HUES64 (cell line): ENCODE results near the gene SCAPER.

ENCODE experiments used
- H3K27ac ChIP-seq: 2 replicates; pipeline ENCODE4 v1.7.0; 2013; ENCODE audit warnings: low read depth, low read length, inconsistent platforms
- H3K27me3 ChIP-seq: 2 replicates; pipeline ENCODE4 v1.6.1; 2013; ENCODE audit warnings: mild to moderate bottlenecking, low read length; ENCODE audit not compliant: insufficient read depth
- H3K36me3 ChIP-seq: 2 replicates; pipeline ENCODE4 v1.6.1; 2013; ENCODE audit warnings: mild to moderate bottlenecking, low read length; ENCODE audit not compliant: insufficient read depth
- H3K4me1 ChIP-seq: 2 replicates; pipeline ENCODE4 v1.6.1; 2013; ENCODE audit warnings: mild to moderate bottlenecking, low read length, moderate library complexity; ENCODE audit not compliant: insufficient read depth
- H3K4me3 ChIP-seq: 2 replicates; pipeline ENCODE4 v1.5.1; 2013; ENCODE audit warnings: mild to moderate bottlenecking, low read length, moderate library complexity
- H3K9ac ChIP-seq: 2 replicates; pipeline ENCODE4 v1.6.1; 2013; ENCODE audit warnings: mild to moderate bottlenecking, low read depth, low read length
- H3K9me3 ChIP-seq: 2 replicates; pipeline ENCODE4 v1.6.1; 2013; ENCODE audit warnings: low read depth, low read length; ENCODE audit not compliant: insufficient read depth
- WGBS: fragments of 150-250, 120-280 bp; methylation state at CpG from one replicate; pipeline ENCODE4 v1.1.7; 2013; ENCODE audit warnings: missing lambda C conversion rate; 5-methylcytosine and 5-hydroxymethylcytosine counted together

Gene SCAPER

DNA sequence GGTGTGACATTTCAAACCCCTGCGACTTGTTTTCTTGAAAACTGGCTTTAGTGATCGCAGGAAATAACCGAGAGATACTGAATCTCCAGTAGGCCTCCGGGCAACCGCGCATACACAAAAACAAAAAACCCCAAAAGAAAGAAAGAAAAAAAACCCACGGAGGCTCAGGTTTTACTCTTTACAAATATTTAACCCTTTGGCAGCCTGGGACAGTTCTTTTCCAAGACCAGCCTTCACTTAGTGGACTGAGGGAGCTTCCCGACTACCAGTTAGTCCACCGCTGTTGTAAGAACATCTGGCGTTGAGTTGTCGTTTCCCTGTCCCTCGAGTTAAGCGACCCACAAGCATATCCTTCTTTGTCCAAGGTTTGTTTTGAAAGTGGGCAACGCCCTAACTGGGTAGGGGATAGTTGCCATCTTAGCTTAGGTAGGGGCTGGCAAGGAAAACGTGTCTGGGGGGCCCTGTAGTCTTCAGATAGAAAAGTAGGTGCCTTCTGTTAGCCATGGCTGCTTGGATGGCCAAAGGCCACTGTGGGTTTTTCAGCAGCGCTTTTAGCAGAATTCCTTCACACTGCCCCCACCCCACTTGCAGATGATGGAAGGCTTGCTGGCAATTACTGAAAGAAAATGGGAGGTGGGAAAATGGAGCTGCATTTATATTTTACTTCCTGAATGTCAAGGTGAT, 561.7 kb downstream of the SCAPER start:
- Histone ChIP-seq H3K9me3 (peaks cover 3% of the 10 kb centered on the region; the same call in 1 of the 2 replicates), H3K27ac (no peak overlapping the region), H3K27me3 (peaks cover 100% of the 10 kb centered on the region), H3K4me1 (peaks cover 16% of the 10 kb centered on the region), H3K36me3 (no peaks in the 10 kb centered on the region), H3K9ac (no peak overlapping the region), H3K4me3 (no peak overlapping the region)
- WGBS, result 4% methylated on average over 16 of the region's 16 CpGs

DNA sequence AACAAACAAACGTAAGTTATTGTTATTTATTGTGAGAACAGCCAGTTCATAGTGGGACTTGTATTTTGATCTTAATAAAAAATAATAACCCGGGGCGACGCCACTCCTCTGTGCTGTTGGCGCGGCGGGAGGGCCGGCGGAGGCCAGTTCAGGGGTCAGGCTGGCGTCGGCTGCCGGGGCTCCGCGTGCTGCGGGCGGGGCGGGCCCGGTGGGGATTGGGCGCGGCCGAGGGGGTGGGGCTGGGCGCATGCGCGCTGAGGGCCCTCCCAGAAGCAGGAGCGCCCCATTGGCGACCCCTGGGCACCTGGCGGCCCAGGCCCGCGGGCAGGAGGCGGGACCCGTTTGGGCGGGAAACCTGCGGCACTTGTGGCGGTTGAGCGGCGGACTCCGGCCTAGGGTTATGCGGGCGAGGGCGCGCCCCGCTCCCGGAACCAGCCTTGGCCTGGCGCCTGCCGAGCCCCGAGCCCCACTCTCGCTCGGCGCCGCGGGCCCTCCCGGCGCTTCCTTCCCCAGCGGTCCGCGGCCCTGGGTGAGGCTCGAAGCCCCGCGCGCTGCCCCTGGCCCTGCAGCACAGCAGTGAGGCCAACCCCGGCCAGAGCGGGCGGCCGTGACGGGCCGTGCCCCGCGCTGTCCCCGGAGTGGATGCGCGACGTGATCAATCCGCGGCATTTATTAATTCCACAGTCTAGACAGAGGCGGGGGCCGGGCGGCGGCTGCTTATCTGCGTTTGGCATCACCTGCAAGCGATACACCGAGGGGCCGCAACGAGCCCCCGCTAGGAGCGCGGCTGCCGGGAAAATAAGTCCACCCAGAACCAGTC, 562.5 kb downstream of the SCAPER start:
- WGBS, result 2% methylated on average over 87 of the region's 87 CpGs

DNA sequence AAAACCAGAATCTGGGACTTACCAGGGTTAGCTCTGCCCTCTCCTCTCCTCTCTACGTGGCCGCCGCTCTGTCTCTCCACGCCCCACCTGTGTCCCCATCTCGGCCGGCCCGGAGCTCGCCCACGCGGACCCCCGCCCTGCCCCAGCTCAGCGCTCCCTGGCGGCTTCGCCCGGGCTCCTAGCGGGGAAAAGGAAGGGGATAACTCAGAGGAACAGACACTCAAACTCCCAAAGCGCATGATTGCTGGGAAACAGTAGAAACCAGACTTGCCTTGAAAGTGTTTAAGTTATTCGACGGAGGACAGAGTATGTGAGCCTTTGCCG, 563.1 kb downstream of the SCAPER start:
- peaks cover 100% of the 10 kb centered on the region for H3K27me3 ChIP-seq
- peaks cover 3% of the 10 kb centered on the region; the same call in 1 of the 2 replicates for H3K9me3 ChIP-seq
- no peaks in the 10 kb centered on the region for H3K36me3 ChIP-seq
- WGBS, result 1% methylated on average over 20 of the region's 20 CpGs
- H3K4me1 ChIP-seq, result peaks cover 9% of the 10 kb centered on the region
- no peak overlapping the region for H3K9ac ChIP-seq
- no peak overlapping the region for H3K27ac ChIP-seq
- no peak overlapping the region for H3K4me3 ChIP-seq

More for the DNA sequence above, 562.5 kb downstream of the SCAPER start:
- Histone ChIP-seq H3K36me3 (no peaks in the 10 kb centered on the region), H3K9me3 (peaks cover 3% of the 10 kb centered on the region; the same call in 1 of the 2 replicates), H3K4me1 (peaks cover 11% of the 10 kb centered on the region), H3K9ac (no peak overlapping the region), H3K4me3 (peak overlapping the region; percentile 24; the same call in 1 of the 2 replicates), H3K27me3 (peaks cover 100% of the 10 kb centered on the region), H3K27ac (no peak overlapping the region)

DNA sequence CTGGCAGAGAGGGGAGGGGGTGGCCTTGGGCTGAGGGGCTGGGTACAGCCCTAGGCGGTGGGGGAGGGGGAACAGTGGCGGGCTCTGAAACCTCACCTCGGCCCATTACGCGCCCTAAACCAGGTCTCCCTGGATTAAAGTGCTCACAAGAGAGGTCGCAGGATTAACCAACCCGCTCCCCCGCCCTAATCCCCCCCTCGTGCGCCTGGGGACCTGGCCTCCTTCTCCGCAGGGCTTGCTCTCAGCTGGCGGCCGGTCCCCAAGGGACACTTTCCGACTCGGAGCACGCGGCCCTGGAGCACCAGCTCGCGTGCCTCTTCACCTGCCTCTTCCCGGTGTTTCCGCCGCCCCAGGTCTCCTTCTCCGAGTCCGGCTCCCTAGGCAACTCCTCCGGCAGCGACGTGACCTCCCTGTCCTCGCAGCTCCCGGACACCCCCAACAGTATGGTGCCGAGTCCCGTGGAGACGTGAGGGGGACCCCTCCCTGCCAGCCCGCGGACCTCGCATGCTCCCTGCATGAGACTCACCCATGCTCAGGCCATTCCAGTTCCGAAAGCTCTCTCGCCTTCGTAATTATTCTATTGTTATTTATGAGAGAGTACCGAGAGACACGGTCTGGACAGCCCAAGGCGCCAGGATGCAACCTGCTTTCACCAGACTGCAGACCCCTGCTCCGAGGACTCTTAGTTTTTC, 563.6 kb downstream of the SCAPER start:
- Histone ChIP-seq H3K4me1 (peaks cover 9% of the 10 kb centered on the region), H3K9me3 (peaks cover 3% of the 10 kb centered on the region; the same call in 1 of the 2 replicates), H3K27ac (no peak overlapping the region), H3K9ac (no peak overlapping the region), H3K36me3 (no peaks in the 10 kb centered on the region), H3K27me3 (peaks cover 100% of the 10 kb centered on the region), H3K4me3 (peak overlapping the region; percentile 39)
- 1% methylated on average over 42 of the region's 42 CpGs for WGBS

DNA sequence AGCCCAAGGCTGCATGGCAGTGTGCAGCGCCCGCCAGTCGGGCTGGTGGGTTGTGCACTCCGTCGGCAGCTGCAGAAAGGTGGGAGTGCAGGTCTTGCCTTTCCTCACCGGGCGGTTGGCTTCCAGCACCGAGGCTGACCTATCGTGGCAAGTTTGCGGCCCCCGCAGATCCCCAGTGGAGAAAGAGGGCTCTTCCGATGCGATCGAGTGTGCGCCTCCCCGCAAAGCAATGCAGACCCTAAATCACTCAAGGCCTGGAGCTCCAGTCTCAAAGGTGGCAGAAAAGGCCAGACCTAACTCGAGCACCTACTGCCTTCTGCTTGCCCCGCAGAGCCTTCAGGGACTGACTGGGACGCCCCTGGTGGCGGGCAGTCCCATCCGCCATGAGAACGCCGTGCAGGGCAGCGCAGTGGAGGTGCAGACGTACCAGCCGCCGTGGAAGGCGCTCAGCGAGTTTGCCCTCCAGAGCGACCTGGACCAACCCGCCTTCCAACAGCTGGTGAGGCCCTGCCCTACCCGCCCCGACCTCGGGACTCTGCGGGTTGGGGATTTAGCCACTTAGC, 564.3 kb downstream of the SCAPER start:
- peaks cover 3% of the 10 kb centered on the region; the same call in 1 of the 2 replicates for H3K9me3 ChIP-seq
- peak overlapping the region; percentile 39 for H3K4me3 ChIP-seq
- H3K4me1 ChIP-seq, result peaks cover 9% of the 10 kb centered on the region
- no peaks in the 10 kb centered on the region for H3K36me3 ChIP-seq
- under 1% methylated on average over 35 of the region's 35 CpGs for WGBS
- no peak overlapping the region for H3K27ac ChIP-seq
- no peak overlapping the region for H3K9ac ChIP-seq
- H3K27me3 ChIP-seq, result peaks cover 100% of the 10 kb centered on the region

DNA sequence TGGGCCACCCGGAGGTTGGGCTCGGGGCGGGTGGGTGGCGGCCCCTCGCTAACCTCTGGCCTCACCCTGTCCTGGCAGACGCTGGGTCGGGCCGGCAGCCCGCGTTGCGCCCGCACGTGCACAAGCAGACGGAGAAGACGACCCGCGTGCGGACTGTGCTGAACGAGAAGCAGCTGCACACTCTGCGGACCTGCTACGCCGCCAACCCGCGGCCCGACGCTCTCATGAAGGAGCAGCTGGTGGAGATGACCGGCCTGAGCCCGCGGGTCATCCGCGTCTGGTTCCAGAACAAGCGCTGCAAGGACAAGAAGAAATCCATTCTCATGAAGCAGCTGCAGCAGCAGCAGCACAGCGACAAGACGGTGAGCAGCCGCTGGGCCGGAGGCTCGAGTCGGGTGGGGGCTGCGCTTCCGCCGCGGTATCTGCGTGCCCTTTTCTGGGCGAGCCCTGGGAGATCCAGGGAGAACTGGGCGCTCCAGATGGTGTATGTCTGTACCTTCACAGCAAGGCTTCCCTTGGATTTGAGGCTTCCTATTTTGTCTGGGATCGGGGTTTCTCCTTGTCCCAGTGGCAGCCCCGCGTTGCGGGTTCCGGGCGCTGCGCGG, 564.8 kb downstream of the SCAPER start:
- H3K4me1 ChIP-seq, result peaks cover 6% of the 10 kb centered on the region
- peak overlapping the region; percentile 39; the same call in 1 of the 2 replicates for H3K4me3 ChIP-seq
- H3K9ac ChIP-seq, result no peak overlapping the region
- WGBS, result under 1% methylated on average over 53 of the region's 53 CpGs
- peaks cover 3% of the 10 kb centered on the region; the same call in 1 of the 2 replicates for H3K9me3 ChIP-seq
- no peak overlapping the region for H3K27ac ChIP-seq
- peaks cover 100% of the 10 kb centered on the region for H3K27me3 ChIP-seq
- H3K36me3 ChIP-seq, result no peaks in the 10 kb centered on the region

DNA sequence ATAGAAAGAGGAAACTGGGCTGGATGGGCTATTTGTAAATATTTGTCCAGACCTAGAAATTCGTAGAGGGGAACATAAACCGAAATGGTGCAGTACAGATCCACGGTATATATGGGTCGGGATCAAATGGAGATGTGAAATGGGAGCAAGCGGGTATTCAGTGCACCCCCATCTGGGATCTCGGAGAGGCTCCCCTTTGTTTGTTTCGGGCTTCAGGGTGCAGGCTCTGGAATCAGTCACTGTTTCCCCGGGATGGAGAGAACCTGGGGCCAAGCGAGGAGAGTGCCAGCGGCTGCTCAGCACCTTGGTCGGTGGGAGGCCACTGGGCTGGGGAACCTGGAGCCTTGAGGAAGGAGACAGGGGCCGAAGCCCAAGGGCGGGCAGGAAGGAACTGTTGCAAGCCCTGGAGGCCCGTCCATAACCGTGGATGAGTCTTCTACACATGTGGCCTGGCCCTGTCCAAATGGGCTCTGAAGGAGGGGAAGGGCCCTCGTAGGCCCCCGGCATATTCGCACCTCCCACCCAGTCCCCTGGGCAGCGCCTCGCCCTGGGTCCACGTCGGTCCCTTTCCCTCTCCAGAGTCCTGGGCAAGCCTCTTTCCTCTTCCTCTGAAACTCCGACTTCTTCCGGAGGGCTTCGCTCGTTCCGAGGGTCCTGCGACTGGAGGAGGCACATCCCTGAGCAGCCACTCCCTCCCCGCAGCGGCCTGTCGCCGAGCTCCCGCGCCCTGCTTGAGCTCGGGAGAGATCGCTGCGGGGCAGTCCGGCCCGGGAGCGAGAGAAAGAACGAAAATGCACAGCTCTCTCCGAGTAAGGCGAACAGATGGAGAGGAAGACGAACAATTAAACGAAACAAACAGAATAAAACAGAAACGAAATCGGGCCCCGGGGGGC, 565.6 kb downstream of the SCAPER start:
- Histone ChIP-seq H3K4me3 (peak overlapping the region; percentile 29), H3K4me1 (peaks cover 3% of the 10 kb centered on the region; the same call in 1 of the 2 replicates), H3K9ac (no peak overlapping the region), H3K27ac (no peak overlapping the region), H3K36me3 (no peaks in the 10 kb centered on the region), H3K9me3 (peaks cover 3% of the 10 kb centered on the region; the same call in 1 of the 2 replicates), H3K27me3 (peaks cover 100% of the 10 kb centered on the region)
- 2% methylated on average over 48 of the region's 48 CpGs for WGBS

DNA sequence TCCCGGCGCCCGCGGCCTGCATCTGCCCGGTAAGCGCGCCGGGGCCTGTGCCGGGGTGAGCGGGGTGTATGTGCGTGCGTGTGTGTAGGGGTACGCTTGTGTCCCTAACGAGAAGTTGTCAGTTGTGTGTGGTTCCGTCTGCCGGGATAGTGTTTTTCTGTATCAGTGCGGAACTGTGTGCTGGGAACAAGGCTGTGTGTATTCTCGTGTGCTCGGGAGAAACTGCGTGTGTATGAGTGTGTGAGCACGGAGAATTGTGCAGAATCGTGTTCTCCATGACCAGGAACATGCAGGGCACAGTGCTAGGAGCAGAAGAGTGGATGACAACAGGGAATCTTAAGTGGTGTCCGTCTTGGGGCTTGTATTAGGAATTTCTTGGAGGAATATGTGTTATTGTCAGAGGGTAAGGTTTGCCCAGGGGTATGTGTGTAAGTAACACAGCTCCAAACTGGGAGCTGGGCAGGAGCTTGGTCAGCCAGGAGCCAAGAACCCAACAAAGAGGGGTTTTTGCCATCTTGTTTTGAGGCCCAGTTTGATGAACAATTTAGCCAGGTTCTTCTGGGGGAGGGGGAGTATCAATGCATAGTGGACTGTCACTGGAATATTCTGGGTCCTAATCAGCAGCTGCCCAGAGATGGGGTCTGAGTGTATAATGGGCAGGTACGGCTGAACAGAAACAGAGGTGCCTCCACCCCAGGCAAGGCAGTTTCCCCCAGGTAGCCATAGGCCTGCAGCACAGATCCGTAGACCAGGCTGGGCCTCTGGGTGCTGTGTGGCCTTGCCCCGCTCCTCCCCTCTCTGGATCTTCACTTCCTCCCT, 566.4 kb downstream of the SCAPER start:
- Histone ChIP-seq H3K4me3 (peak overlapping the region; percentile 29), H3K36me3 (no peaks in the 10 kb centered on the region), H3K4me1 (peaks cover 6% of the 10 kb centered on the region; the same call in 1 of the 2 replicates), H3K27me3 (peaks cover 98% of the 10 kb centered on the region), H3K9ac (no peak overlapping the region), H3K9me3 (0 out of 2 replicates have a peak, but pooled peaks cover 3% of the 10 kb centered on the region), H3K27ac (no peak overlapping the region)
- WGBS, result 7% methylated on average over 26 of the region's 26 CpGs

DNA sequence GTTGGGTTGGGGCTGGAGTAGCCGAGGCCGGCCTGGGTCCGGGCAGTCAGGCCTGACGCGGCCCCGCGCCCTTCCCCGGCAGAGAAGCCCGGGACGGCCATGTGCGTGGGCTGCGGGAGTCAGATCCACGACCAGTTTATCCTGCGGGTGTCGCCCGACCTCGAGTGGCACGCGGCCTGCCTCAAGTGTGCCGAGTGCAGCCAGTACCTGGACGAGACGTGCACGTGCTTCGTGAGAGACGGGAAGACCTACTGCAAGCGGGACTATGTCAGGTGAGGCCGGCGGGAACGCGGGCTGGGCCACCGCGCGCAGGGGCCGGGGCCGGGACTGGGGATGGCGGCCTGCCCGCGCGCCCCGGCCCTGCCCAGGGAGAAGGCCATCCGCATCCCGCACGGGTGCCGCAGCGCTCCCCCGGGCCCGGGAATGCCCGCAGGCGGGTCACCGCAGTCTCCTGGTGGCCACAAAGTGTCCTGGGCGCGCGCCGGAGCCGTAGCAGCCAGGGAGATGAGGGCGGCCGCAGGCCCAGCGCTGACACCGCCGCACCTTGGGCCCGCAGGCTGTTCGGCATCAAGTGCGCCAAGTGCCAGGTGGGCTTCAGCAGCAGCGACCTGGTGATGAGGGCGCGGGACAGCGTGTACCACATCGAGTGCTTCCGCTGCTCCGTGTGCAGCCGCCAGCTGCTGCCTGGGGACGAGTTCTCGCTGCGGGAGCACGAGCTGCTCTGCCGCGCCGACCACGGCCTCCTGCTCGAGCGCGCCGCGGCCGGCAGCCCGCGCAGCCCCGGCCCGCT, 567.2 kb downstream of the SCAPER start:
- Histone ChIP-seq H3K9ac (no peak overlapping the region), H3K4me3 (peak overlapping the region; percentile 26), H3K36me3 (no peaks in the 10 kb centered on the region), H3K27ac (no peak overlapping the region), H3K27me3 (peaks cover 95% of the 10 kb centered on the region), H3K9me3 (0 out of 2 replicates have a peak, but pooled peaks cover 3% of the 10 kb centered on the region), H3K4me1 (peaks cover 6% of the 10 kb centered on the region; the same call in 1 of the 2 replicates)
- WGBS, result 2% methylated on average over 89 of the region's 89 CpGs
